Natural killer cell (primary cell): ENCODE results near the gene PPAN. TPM values are rescaled to one million over a fixed set of nuclear protein-coding genes. Genes with fewer than 3 reads are reported as not detected.

Source experiments
- ATAC-seq, 3 donors: fragments of 150-1000 bp in 2 of 3; fragments of 200-7000 bp in 1 of 3; cut with Tn5 transposase; 1 replicate in 1 of 3; 2 replicates in 2 of 3; pipeline ENCODE4 v1.10.0; 2021; ENCODE audit warnings: mild to moderate bottlenecking in 2 of 3, moderate library complexity in 2 of 3
- DNase-seq, 2 donors: peaks; one replicate each; pipeline versions ENCODE4 v3.0.0 to v3.0.0-alpha.2; 2013 to 2021; ENCODE audit warnings: mixed read lengths in 1 of 2
- H3K27ac ChIP-seq: one replicate; pipeline ENCODE4 v1.5.1; 2013; ENCODE audit warnings: mild to moderate bottlenecking, low read length
- H3K27me3 ChIP-seq: one replicate; pipeline ENCODE4 v1.6.1; 2013; ENCODE audit warnings: low read length; ENCODE audit not compliant: control insufficient read depth, insufficient read depth
- H3K36me3 ChIP-seq: one replicate; pipeline ENCODE4 v1.6.1; 2013; ENCODE audit warnings: low read length; ENCODE audit not compliant: control insufficient read depth, insufficient read depth
- H3K4me1 ChIP-seq: one replicate; pipeline ENCODE4 v1.6.1; 2013; ENCODE audit warnings: low read length; ENCODE audit not compliant: control insufficient read depth, insufficient read depth
- H3K4me3 ChIP-seq: one replicate; pipeline ENCODE4 v1.5.1; 2013; ENCODE audit warnings: low read length
- H3K9me3 ChIP-seq: one replicate; pipeline ENCODE4 v1.6.1; 2013; ENCODE audit warnings: low read length; ENCODE audit not compliant: control insufficient read depth, insufficient read depth
- H3K27ac Mint-ChIP-seq, 2 donors: one replicate each; pipeline ENCODE4 v1.8.0; 2022; ENCODE audit warnings: mild to moderate bottlenecking in 2 of 2, mixed read lengths in 2 of 2, moderate library complexity in 1 of 2
- H3K27me3 Mint-ChIP-seq, 2 donors: one replicate each; pipeline ENCODE4 v1.8.0; 2022; ENCODE audit warnings: low read depth in 2 of 2, mixed read lengths in 2 of 2
- H3K36me3 Mint-ChIP-seq: one replicate; pipeline ENCODE4 v1.8.0; 2022; ENCODE audit warnings: mixed read lengths
- H3K4me1 Mint-ChIP-seq, 2 donors: one replicate each; pipeline ENCODE4 v1.8.0; 2022; ENCODE audit warnings: mixed read lengths in 2 of 2
- H3K4me3 Mint-ChIP-seq: one replicate; pipeline ENCODE4 v1.8.0; 2022; ENCODE audit warnings: mild to moderate bottlenecking, moderate library complexity, mixed read lengths
- H3K9me3 Mint-ChIP-seq, 2 donors: one replicate each; pipeline ENCODE4 v1.8.0; 2022; ENCODE audit warnings: mixed read lengths in 2 of 2
- WGBS: methylation state at CpG from one replicate; pipeline ENCODE4 v1.1.7; 2013; ENCODE audit warnings: missing lambda C conversion rate; ENCODE audit not compliant: insufficient coverage; 5-methylcytosine and 5-hydroxymethylcytosine counted together
- intact Hi-C: fragments of 100-400 bp; cut with micrococcal nuclease; formaldehyde crosslinking; loops from one replicate; pipeline ENCODE4 v1.14.2; 2022
- total RNA-seq, 4 donors: library from RNA; stranded (reverse); fragments of 120-200 nt in 1 of 4; gene quantifications; one replicate each; pipeline versions ENCODE4 v1.2.3 to v1.2.4, GENCODE V29; 2013 to 2022
- TF ChIP-seq, protein P1 (sequence below): fragments of 200-600 bp; IDR thresholded peaks from one replicate; pipeline ENCODE4 v1.8.0; 2022; ENCODE audit warnings: antibody characterized with exemption

PPAN gene
- total RNA-seq, 3 donors from 2014 or later (not counting 1 experiment from before 2014, with no cell fraction given), result 60.0 to 72.2 (median 69.2) TPM

DNA sequence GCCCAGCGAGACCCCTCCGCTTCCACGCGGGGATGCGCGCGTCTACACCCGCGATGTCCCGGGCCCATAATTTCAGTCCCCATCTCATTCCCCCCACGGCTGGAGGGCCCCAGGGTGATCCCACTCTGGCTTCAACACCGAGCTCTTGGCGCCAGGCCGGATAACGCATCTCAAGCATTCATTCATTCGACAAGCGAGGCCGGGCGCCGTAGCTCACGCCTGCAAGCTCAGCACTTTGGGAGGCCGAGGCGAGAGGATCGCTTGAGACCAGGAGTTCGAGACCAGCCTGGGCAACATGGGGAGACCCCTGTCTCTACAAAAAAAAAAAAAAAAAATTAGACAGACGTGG is 9.6 kb upstream of the PPAN start:
- Mint-ChIP-seq H3K4me1 (peaks cover 28 to 30% of the 10 kb centered on the region in 2 donors), H3K27me3 (no peaks in the 10 kb centered on the region)
- no peak for ATAC-seq

DNA sequence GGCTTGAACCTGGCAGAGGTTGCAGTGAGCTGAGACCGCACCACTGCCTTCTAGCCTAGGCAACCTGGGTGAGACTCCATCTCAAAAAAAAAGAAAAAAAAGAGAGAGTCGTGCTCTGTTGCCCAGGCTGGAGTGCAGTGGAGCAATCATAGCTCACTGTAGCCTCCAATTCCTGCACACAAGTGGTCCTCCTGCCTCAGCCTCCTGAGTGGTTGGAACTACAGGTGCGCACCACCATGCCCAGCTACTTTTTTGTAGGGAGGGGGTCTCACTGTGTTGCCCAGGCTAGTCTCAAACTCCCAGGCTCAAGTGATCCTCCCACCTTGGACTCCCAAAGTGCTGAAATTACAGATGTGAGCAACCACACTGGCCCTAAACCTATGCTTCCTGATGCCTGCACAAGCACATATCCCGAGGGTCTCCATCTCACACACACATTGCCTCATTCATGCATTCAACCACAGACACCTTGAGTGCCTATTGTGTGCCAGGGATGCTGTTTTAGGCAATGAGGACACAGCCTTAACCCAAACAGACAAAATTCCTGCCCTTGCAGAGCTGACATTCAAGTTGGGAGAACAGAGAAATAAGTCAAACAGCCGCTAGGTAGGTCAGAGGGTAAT is 5.9 kb upstream of the PPAN start:
- Histone ChIP-seq H3K9me3 (no peaks in the 10 kb centered on the region), H3K27me3 (no peaks in the 10 kb centered on the region), H3K4me1 (peaks cover 84% of the 10 kb centered on the region), H3K27ac (peak overlapping the region; percentile 13), H3K36me3 (no peaks in the 10 kb centered on the region), H3K4me3 (no peak overlapping the region)
- H3K4me1 Mint-ChIP-seq, result peaks cover 47 to 56% of the 10 kb centered on the region in 2 donors
- ATAC-seq (no peak), DNase-seq (no peak)
- no peaks in the 10 kb centered on the region for H3K36me3 Mint-ChIP-seq
- H3K9me3 Mint-ChIP-seq, result no peaks in the 10 kb centered on the region
- intact Hi-C loops, result loop anchor here (5.0 to 10.0 kb wide), 3 partner anchors 307 to 695 kb away; no protein-coding TSS in a partner anchor
- TF ChIP-seq, protein P1, sequence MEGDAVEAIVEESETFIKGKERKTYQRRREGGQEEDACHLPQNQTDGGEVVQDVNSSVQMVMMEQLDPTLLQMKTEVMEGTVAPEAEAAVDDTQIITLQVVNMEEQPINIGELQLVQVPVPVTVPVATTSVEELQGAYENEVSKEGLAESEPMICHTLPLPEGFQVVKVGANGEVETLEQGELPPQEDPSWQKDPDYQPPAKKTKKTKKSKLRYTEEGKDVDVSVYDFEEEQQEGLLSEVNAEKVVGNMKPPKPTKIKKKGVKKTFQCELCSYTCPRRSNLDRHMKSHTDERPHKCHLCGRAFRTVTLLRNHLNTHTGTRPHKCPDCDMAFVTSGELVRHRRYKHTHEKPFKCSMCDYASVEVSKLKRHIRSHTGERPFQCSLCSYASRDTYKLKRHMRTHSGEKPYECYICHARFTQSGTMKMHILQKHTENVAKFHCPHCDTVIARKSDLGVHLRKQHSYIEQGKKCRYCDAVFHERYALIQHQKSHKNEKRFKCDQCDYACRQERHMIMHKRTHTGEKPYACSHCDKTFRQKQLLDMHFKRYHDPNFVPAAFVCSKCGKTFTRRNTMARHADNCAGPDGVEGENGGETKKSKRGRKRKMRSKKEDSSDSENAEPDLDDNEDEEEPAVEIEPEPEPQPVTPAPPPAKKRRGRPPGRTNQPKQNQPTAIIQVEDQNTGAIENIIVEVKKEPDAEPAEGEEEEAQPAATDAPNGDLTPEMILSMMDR, result no peak
- no peaks in the 10 kb centered on the region for H3K27me3 Mint-ChIP-seq
- peak overlapping the region; percentile 74 for H3K4me3 Mint-ChIP-seq
- 95% methylated on average over 5 of the region's 5 CpGs for WGBS
- H3K27ac Mint-ChIP-seq, result peak overlapping the region; percentile 99

More for the DNA sequence above, 9.6 kb upstream of the PPAN start:
- Histone ChIP-seq H3K27me3 (no peaks in the 10 kb centered on the region), H3K27ac (peak overlapping the region; percentile 71), H3K4me1 (peaks cover 56% of the 10 kb centered on the region), H3K36me3 (peaks cover 20% of the 10 kb centered on the region), H3K9me3 (no peaks in the 10 kb centered on the region), H3K4me3 (peak overlapping the region; percentile 28)
- Mint-ChIP-seq H3K4me3 (peak overlapping the region; percentile 71), H3K27ac (peak overlapping the region; percentile 78 to 79), H3K36me3 (peaks cover 5% of the 10 kb centered on the region), H3K9me3 (no peaks in the 10 kb centered on the region)
- TF ChIP-seq, protein P1, result no peak
- 40% methylated on average over 26 of the region's 26 CpGs for WGBS
- no peak for DNase-seq
- intact Hi-C loops, result no loop called here

DNA sequence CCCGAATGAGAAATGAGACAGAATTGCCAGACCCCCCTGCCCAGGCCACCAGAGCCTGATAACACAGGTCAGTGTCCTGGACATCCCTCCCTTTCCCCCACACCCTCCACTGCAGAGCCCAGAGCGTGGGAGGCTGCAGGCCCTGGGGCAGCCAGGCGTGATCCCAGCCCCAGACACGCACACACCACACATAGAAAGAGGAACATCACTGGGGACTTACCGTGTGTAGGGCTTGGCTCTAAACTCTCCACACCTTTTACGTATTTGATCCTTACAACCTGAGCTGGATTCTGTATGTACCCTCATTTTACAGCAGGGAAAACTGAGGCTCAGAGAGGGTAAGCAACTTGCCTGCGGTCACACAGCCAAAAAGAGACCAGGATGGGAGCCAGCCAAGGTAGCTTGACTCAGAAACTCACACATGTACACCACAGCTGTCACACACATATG is 3.4 kb upstream of the PPAN start:
- Mint-ChIP-seq H3K4me1 (peaks cover 64 to 72% of the 10 kb centered on the region in 2 donors), H3K9me3 (no peaks in the 10 kb centered on the region), H3K36me3 (no peaks in the 10 kb centered on the region), H3K4me3 (peak overlapping the region; percentile 85), H3K27me3 (no peaks in the 10 kb centered on the region), H3K27ac (peak overlapping the region; percentile 99)
- ATAC-seq (no peak), DNase-seq (peak in 1 of 2 donors; percentile 48)
- H3K27ac ChIP-seq, result peak overlapping the region; percentile 94
- peaks cover 7% of the 10 kb centered on the region for H3K36me3 ChIP-seq
- no peaks in the 10 kb centered on the region for H3K9me3 ChIP-seq
- intact Hi-C loops, result loop anchor here (1.0 to 10.0 kb wide), 4 partner anchors 10 to 692 kb away; no protein-coding TSS in a partner anchor
- H3K27me3 ChIP-seq, result no peaks in the 10 kb centered on the region
- 32% methylated on average over 7 of the region's 7 CpGs for WGBS
- no peak overlapping the region for H3K4me3 ChIP-seq
- TF ChIP-seq, protein P1, result no peak
- peaks cover 92% of the 10 kb centered on the region for H3K4me1 ChIP-seq

DNA sequence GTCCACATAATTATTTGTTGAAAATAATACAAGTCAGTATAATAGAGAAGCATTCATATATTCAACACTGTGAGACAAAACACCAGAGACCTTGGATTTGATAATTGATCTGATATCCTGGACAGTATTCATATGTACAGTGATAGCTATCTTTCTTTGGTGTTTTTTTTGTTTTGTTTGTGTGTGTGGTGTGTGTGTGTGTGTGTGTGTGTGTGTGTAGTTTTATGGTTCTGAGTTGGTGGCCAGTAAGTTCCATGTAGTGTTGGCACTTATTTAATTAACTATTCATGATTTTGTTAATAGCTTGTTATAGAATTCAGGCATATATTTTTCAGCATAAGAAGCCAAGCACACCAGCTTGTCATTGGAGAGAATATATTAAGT is 2.0 kb upstream of the PPAN start:
- H3K4me1 ChIP-seq, result peaks cover 87% of the 10 kb centered on the region
- H3K4me1 Mint-ChIP-seq, result peaks cover 59 to 67% of the 10 kb centered on the region in 2 donors
- peak overlapping the region; percentile 94 to 99 for H3K27ac Mint-ChIP-seq
- no peak overlapping the region for H3K4me3 ChIP-seq
- intact Hi-C loops, result loop anchor here (2.0 to 10.0 kb wide), 4 partner anchors 303 to 691 kb away; partner anchors contain the start of gene S1PR5
- H3K36me3 Mint-ChIP-seq, result no peaks in the 10 kb centered on the region
- H3K9me3 ChIP-seq, result no peaks in the 10 kb centered on the region
- H3K27me3 Mint-ChIP-seq, result no peaks in the 10 kb centered on the region
- no peaks in the 10 kb centered on the region for H3K27me3 ChIP-seq
- ATAC-seq (no peak), DNase-seq (no peak)
- peak overlapping the region; percentile 100 for H3K27ac ChIP-seq
- H3K9me3 Mint-ChIP-seq, result no peaks in the 10 kb centered on the region
- H3K36me3 ChIP-seq, result peaks cover 20% of the 10 kb centered on the region
- TF ChIP-seq, protein P1, result no peak
- peak overlapping the region; percentile 88 for H3K4me3 Mint-ChIP-seq
